Hepatocyte (in vitro differentiated cells): Measurements from ENCODE around the gene UBQLN3. TPM values are rescaled to one million over a fixed set of nuclear protein-coding genes. Genes with fewer than 3 reads are reported as not detected.

Source experiments
- DNase-seq: peaks from one replicate; pipeline ENCODE4 v3.0.0-alpha.2; 2016; ENCODE audit warnings: low spot score
- H2AFZ ChIP-seq: fragments of 200-600 bp; sonication (generic); 2 replicates; pipeline ENCODE4 v1.6.0; 2016; ENCODE audit warnings: antibody characterized with exemption, mild to moderate bottlenecking
- H3K27ac ChIP-seq: fragments of 200-600 bp; sonication (generic); 2 replicates; pipeline ENCODE4 v1.5.1; 2016; ENCODE audit warnings: mild to moderate bottlenecking
- H3K27me3 ChIP-seq: fragments of 200-600 bp; sonication (generic); 2 replicates; pipeline ENCODE4 v1.6.1; 2016
- H3K36me3 ChIP-seq: fragments of 200-600 bp; sonication (generic); replicated peaks from 2 replicates; pipeline ENCODE4 v1.5.1; 2016; ENCODE audit warnings: low read depth; ENCODE audit not compliant: insufficient read depth
- H3K4me1 ChIP-seq: fragments of 200-600 bp; sonication (generic); 2 replicates; pipeline ENCODE4 v1.5.1; 2016; ENCODE audit warnings: mild to moderate bottlenecking, moderate library complexity; ENCODE audit not compliant: insufficient read depth
- H3K4me2 ChIP-seq: fragments of 200-600 bp; sonication (generic); 2 replicates; pipeline ENCODE4 v1.6.0; 2016
- H3K4me3 ChIP-seq: fragments of 200-600 bp; sonication (generic); 2 replicates; pipeline ENCODE4 v1.5.1; 2016; ENCODE audit warnings: mild to moderate bottlenecking
- H3K79me2 ChIP-seq: fragments of 200-600 bp; sonication (generic); 2 replicates; pipeline ENCODE4 v1.6.0; 2017; ENCODE audit warnings: mild to moderate bottlenecking
- H3K9me2 ChIP-seq: fragments of 200-600 bp; sonication (generic); replicated peaks from 2 replicates; pipeline ENCODE4 v1.6.0; 2017; ENCODE audit warnings: mild to moderate bottlenecking; ENCODE audit not compliant: insufficient read depth
- H3K9me3 ChIP-seq: fragments of 200-600 bp; sonication (generic); 2 replicates; pipeline ENCODE4 v1.5.1; 2016; ENCODE audit warnings: low read depth, mild to moderate bottlenecking
- H4K20me1 ChIP-seq: fragments of 200-600 bp; sonication (generic); 2 replicates; pipeline ENCODE4 v1.6.0; 2016; ENCODE audit warnings: mild to moderate bottlenecking; ENCODE audit not compliant: insufficient read depth, poor library complexity, severe bottlenecking
- EZH2 ChIP-seq: fragments of 200-600 bp; sonication (generic); IDR thresholded peaks from 2 replicates; pipeline ENCODE4 v1.6.1; 2016; ENCODE audit warnings: antibody characterized with exemption, mild to moderate bottlenecking, borderline replicate concordance
- EZH2phosphoT487 ChIP-seq: fragments of 200-600 bp; sonication (generic); IDR thresholded peaks from one replicate; pipeline ENCODE4 v1.6.1; 2018; ENCODE audit warnings: antibody characterized with exemption, mild to moderate bottlenecking, low read depth, moderate library complexity; ENCODE audit not compliant: unreplicated experiment, severe bottlenecking
- WGBS: methylation state at CpG from one replicate; pipeline ENCODE4 v1.1.6; 2016; ENCODE audit warnings: low lambda C conversion rate; ENCODE audit errors: missing lambda C conversion rate; 5-methylcytosine and 5-hydroxymethylcytosine counted together
- polyA plus RNA-seq: library from polyadenylated mRNA; unstranded; fragments of >200 nt; fragmentation: Nextera tagmentation; extraction: Ambion mirVana; gene quantifications from 2 replicates; pipeline ENCODE4 v1.2.1, GENCODE V29; 2016
- total RNA-seq: library from RNA; depleted of rRNA; stranded (reverse); fragments of >200 nt; gene quantifications from 2 replicates; pipeline ENCODE4 v1.2.3, GENCODE V29; 2014
- TF ChIP-seq, protein P1 (sequence below): fragments of 200-600 bp; sonication (generic); IDR thresholded peaks from 2 replicates; pipeline ENCODE4 v1.5.1; 2016; ENCODE audit warnings: antibody characterized with exemption, mild to moderate bottlenecking; ENCODE audit not compliant: poor library complexity

Gene UBQLN3
- total and polyA plus RNA-seq, 2 experiments from 2014 or later = 0.50 TPM; not detected in 1

DNA sequence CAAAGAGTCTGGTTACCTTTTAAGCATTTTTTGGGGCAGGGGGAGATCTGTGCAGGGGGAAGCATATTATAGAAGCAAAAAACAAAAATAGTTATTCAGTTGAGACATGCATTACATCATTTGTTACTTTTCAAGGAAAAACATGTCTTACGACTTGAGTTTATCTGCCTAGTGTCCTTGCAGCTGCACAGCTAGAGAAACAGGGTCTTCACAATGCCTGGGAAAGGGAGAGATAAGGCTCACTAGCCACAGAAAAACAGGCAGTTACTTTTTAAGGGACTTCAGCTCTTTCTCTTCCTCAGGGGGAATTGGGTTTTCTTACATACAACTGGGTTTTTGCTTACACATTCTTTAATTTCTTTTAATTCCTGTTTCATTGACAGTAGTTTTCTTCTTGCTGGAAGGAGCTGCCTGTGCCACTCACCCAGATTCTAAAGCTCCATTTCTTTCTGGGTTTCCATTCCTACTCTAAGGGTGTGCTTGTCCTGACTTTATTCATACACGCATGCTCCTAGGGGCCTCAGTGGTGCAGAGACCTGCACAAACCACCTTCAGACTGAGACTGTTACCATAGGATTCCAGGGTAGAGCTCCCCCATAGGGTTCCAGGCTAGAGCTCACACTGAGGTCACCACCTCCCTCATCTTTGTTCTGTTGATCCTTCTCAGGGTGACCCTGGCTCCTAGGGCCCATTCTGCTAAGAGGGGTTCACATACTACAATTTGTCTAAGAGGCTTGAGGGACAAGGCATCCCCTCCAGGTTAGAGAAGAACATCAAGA, 21.5 kb upstream of the UBQLN3 start:
- H3K4me2 ChIP-seq = no peak overlapping the region
- 59% methylated on average over 2 of the region's 2 CpGs for WGBS
- DNase-seq = no peak
- H3K4me3 ChIP-seq = no peak overlapping the region
- TF ChIP-seq EZH2 (no peak), EZH2phosphoT487 (no peak)
- TF ChIP-seq, protein P1, sequence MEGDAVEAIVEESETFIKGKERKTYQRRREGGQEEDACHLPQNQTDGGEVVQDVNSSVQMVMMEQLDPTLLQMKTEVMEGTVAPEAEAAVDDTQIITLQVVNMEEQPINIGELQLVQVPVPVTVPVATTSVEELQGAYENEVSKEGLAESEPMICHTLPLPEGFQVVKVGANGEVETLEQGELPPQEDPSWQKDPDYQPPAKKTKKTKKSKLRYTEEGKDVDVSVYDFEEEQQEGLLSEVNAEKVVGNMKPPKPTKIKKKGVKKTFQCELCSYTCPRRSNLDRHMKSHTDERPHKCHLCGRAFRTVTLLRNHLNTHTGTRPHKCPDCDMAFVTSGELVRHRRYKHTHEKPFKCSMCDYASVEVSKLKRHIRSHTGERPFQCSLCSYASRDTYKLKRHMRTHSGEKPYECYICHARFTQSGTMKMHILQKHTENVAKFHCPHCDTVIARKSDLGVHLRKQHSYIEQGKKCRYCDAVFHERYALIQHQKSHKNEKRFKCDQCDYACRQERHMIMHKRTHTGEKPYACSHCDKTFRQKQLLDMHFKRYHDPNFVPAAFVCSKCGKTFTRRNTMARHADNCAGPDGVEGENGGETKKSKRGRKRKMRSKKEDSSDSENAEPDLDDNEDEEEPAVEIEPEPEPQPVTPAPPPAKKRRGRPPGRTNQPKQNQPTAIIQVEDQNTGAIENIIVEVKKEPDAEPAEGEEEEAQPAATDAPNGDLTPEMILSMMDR = no peak
- no peaks in the 10 kb centered on the region for H4K20me1 ChIP-seq
- no peaks in the 10 kb centered on the region for H3K4me1 ChIP-seq
- H3K9me2 ChIP-seq = no peaks in the 10 kb centered on the region
- H3K36me3 ChIP-seq = no peaks in the 10 kb centered on the region
- no peaks in the 10 kb centered on the region for H3K79me2 ChIP-seq
- H3K27me3 ChIP-seq = no peaks in the 10 kb centered on the region
- no peak overlapping the region for H2AFZ ChIP-seq
- H3K9me3 ChIP-seq = no peaks in the 10 kb centered on the region
- no peak overlapping the region for H3K27ac ChIP-seq

DNA sequence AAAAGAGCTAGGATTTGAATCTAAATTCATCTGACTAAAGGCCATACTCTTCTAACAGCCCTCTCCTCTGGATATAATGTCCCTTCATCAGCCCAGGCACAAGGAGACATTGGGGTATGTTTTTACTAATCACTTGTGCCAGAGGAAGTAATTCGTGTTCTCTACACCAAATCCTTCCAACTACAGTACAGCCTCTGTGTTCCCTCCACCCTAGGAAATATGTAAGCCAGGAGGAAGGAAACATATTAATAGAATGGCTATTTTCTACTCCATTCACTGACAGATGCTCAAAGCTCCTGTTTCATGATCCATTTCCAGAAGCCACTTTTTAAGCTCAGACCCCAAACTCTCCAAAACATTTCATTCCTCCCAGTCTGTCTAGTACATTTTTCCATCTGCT, 18.7 kb upstream of the UBQLN3 start:
- Histone ChIP-seq H3K4me1 (no peaks in the 10 kb centered on the region), H3K4me2 (no peak overlapping the region), H3K27ac (no peak overlapping the region), H3K4me3 (no peak overlapping the region), H4K20me1 (no peaks in the 10 kb centered on the region), H3K9me2 (no peaks in the 10 kb centered on the region), H3K27me3 (no peaks in the 10 kb centered on the region), H3K9me3 (no peaks in the 10 kb centered on the region), H3K36me3 (no peaks in the 10 kb centered on the region), H3K79me2 (no peaks in the 10 kb centered on the region), H2AFZ (no peak overlapping the region)
- WGBS = 75% methylated on average over 1 of the region's 1 CpG
- TF ChIP-seq EZH2 = no peak
- TF ChIP-seq, protein P1 = no peak
- TF ChIP-seq EZH2phosphoT487 = no peak
- no peak for DNase-seq

DNA sequence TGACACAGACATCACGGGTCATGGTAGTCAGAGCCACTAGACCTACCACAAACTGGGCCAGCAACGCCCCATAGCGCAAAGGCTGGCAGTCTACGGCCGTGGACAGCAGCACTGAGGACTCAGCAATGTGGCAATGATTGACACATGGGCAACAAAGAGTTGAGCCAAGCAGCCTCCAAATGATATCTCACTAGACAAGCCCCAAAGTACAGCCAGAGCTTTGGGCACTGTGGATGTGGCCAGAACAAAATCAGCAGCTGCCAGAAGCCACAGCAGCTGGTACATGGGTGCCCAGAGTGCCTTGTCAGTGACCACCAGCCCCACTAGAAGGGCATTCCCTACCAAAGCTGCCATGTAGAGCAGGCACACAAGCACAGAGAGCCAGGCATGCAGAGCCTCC, 18.0 kb upstream of the UBQLN3 start:
- Histone ChIP-seq H3K4me3 (no peak overlapping the region), H3K79me2 (no peaks in the 10 kb centered on the region), H3K36me3 (no peaks in the 10 kb centered on the region), H4K20me1 (no peaks in the 10 kb centered on the region), H3K27ac (no peak overlapping the region), H2AFZ (no peak overlapping the region), H3K9me3 (no peaks in the 10 kb centered on the region), H3K9me2 (no peaks in the 10 kb centered on the region), H3K4me1 (no peaks in the 10 kb centered on the region), H3K27me3 (no peaks in the 10 kb centered on the region), H3K4me2 (no peak overlapping the region)
- TF ChIP-seq EZH2 = no peak
- TF ChIP-seq, protein P1 = no peak
- no peak for TF ChIP-seq EZH2phosphoT487
- no peak for DNase-seq
- WGBS = 96% methylated on average over 5 of the region's 5 CpGs
